Activated T-helper 2 cell treated with anti-CD3 and anti-CD28 coated beads, Interferon-gamma antibody, Interleukin-2, Interleukin-4, amounts not matched to agents 10 μg/mL and 5 μg/mL and 100 μg/mL, durations not matched to agents 14 hours and 24 hours and 36 hours (primary cell): ENCODE results near the gene TMEM45A. TPM values are rescaled to one million over a fixed set of nuclear protein-coding genes. Genes with fewer than 3 reads are reported as not detected.
A peak's percentile ranks its signal among the peaks of the same experiment; 100 is the strongest.
"Not testable (repeated sequence)": the region's sequence is repeated elsewhere in the genome, so short reads cannot be mapped to it uniquely, and the experiment has no call there.

Experiments
- DNase-seq: peaks from one replicate; pipeline ENCODE4 v3.0.0; 2021; ENCODE audit warnings: low spot score
- H3K27ac Mint-ChIP-seq: one replicate; pipeline ENCODE4 v1.8.0; 2021; ENCODE audit warnings: mixed read lengths
- H3K27me3 Mint-ChIP-seq: one replicate; pipeline ENCODE4 v1.8.0; 2021; ENCODE audit warnings: low read depth, mixed read lengths
- H3K36me3 Mint-ChIP-seq: one replicate; pipeline ENCODE4 v1.8.0; 2021; ENCODE audit warnings: low read depth, mixed read lengths
- H3K4me1 Mint-ChIP-seq: one replicate; pipeline ENCODE4 v1.8.0; 2021; ENCODE audit warnings: low read depth, mixed read lengths
- H3K4me3 Mint-ChIP-seq: one replicate; pipeline ENCODE4 v1.8.0; 2021; ENCODE audit warnings: low read depth, mild to moderate bottlenecking, moderate library complexity, mixed read lengths
- H3K9me3 Mint-ChIP-seq: one replicate; pipeline ENCODE4 v1.8.0; 2021; ENCODE audit warnings: mixed read lengths
- intact Hi-C: fragments of 100-400 bp; cut with micrococcal nuclease; formaldehyde crosslinking; loops from one replicate; pipeline ENCODE4 v1.15.1; 2023
- total RNA-seq: library from RNA; stranded (reverse); gene quantifications from 2 replicates; pipeline ENCODE4 v1.2.3, GENCODE V29; 2022

Gene TMEM45A
- total RNA-seq, 1 donor from 2014 or later, result 0.96 TPM

DNA sequence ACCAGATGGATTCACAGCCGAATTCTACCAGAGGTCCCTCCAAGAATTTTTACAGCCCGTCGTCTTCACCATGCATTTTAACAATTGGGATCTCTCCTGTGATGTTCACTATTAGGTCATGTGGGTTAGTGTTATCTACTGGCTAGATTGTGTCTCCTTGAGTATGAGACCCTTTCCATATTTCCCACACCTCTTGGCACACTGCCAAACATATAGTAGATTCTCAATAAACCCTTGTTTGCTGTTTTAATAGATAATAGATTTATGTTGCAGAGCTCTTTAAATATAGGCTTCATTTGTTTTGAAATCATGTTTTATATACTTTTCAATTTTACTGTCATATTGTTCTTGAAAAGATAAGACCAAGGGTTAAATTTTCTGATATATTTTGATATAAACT is 82.1 kb downstream of the TMEM45A start:
- no peaks in the 10 kb centered on the region for H3K36me3 Mint-ChIP-seq
- H3K27ac Mint-ChIP-seq, result no peak overlapping the region
- no peaks in the 10 kb centered on the region for H3K4me1 Mint-ChIP-seq
- DNase-seq, result no peak
- H3K4me3 Mint-ChIP-seq, result no peak overlapping the region
- no peaks in the 10 kb centered on the region for H3K9me3 Mint-ChIP-seq
- peaks cover 3% of the 10 kb centered on the region for H3K27me3 Mint-ChIP-seq
- intact Hi-C loops, result no loop called here

DNA sequence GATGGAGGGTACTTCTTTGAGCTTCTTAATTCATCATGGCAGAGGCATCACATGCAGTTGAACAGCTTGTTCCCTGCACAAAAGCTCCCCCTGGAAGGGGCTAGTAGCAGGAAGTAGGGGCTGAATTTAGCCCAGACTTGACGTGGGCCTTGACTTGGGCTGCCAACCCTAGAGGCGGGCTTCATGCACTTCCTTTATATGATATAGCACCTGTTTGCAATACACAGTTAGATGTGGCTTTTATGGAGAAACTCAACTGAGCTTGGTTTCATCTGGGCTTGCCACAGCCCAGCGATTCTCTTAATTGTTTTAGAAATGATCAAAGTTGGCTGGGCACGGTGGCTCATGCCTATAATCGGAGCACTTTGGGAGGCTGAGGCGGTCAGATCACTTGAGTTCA is 83.3 kb downstream of the TMEM45A start:
- no peaks in the 10 kb centered on the region for H3K4me1 Mint-ChIP-seq
- H3K27me3 Mint-ChIP-seq, result peaks cover 3% of the 10 kb centered on the region
- H3K4me3 Mint-ChIP-seq, result no peak overlapping the region
- no peak for DNase-seq
- no peaks in the 10 kb centered on the region for H3K36me3 Mint-ChIP-seq
- H3K27ac Mint-ChIP-seq, result no peak overlapping the region
- intact Hi-C loops, result no loop called here
- H3K9me3 Mint-ChIP-seq, result no peaks in the 10 kb centered on the region

DNA sequence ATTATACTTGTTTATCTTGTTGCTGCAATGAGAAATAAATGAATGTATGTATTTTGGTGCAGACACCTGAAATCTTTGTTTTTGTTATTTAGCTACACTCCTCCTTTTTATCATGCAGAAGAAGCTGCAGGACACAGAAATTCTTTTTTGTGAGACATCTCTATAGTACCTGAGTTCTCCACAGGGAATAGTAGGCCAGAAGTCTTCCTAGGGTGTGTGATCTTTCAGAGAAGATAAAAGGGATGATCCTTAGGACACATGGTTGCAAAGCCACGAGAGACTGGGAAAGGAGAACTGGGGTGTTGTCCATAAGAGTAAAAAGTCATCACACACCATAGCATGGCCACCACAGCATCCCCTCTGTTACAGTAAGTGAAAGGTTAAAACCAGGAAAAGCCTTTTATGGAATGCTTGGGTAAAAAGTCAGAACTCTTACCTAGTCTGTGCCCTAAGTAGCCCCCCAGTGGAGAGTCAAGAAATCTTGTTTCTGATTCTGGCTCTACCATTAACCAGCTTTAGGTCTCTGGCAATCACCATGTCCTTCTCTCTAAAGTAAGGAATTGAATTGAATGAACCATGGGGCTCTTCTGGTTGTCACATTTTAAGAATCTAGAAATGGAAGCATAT is 85.1 kb downstream of the TMEM45A start:
- Mint-ChIP-seq H3K27ac (no peak overlapping the region), H3K9me3 (no peaks in the 10 kb centered on the region), H3K4me3 (no peak overlapping the region), H3K27me3 (peaks cover 9% of the 10 kb centered on the region), H3K36me3 (no peaks in the 10 kb centered on the region), H3K4me1 (no peaks in the 10 kb centered on the region)
- no peak for DNase-seq
- intact Hi-C loops, result no loop called here

DNA sequence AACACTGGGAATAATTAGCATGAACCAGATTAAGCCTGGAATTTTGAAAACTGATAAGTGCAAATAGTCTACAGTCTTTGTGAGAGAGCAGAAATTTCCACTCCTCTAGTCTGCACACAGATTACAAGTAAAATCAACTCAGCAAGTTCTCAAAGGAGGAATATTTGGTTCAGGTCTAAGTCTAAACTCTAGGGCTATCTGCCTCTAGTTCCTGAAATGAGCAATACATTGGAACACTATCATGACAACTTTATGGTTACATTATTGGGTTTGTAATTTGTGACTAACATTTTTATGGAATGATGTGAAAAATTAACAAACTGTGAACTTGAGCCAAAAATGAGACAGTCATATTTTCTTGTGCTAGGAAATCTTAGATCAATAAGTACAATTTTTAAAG is 86.2 kb downstream of the TMEM45A start:
- no peaks in the 10 kb centered on the region for H3K9me3 Mint-ChIP-seq
- H3K4me1 Mint-ChIP-seq, result no peaks in the 10 kb centered on the region
- no peak overlapping the region for H3K27ac Mint-ChIP-seq
- no peak overlapping the region for H3K4me3 Mint-ChIP-seq
- no peak for DNase-seq
- intact Hi-C loops, result no loop called here
- H3K27me3 Mint-ChIP-seq, result peaks cover 11% of the 10 kb centered on the region
- no peaks in the 10 kb centered on the region for H3K36me3 Mint-ChIP-seq

DNA sequence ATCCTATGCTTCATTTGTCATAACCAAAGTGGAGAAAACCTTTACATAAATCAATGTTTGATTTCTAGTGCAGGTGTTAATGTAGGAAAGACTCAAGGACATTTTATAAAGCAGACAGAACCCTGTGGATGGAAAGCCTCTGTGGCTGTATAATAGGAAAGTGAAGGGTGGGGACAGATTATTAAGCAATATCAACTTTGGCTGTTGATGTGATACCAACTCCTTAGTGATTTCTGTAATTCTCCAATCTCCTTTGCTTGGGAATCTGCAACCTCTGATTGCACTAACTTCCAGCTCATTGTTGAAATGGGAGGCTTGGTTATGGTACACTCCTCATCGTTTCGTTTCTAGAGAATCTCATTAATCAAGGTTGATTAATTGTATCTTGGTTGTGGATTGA is 87.7 kb downstream of the TMEM45A start:
- H3K27ac Mint-ChIP-seq, result no peak overlapping the region
- intact Hi-C loops, result no loop called here
- no peaks in the 10 kb centered on the region for H3K36me3 Mint-ChIP-seq
- no peak for DNase-seq
- H3K4me1 Mint-ChIP-seq, result no peaks in the 10 kb centered on the region
- H3K9me3 Mint-ChIP-seq, result no peaks in the 10 kb centered on the region
- H3K4me3 Mint-ChIP-seq, result no peak overlapping the region
- peaks cover 11% of the 10 kb centered on the region for H3K27me3 Mint-ChIP-seq

DNA sequence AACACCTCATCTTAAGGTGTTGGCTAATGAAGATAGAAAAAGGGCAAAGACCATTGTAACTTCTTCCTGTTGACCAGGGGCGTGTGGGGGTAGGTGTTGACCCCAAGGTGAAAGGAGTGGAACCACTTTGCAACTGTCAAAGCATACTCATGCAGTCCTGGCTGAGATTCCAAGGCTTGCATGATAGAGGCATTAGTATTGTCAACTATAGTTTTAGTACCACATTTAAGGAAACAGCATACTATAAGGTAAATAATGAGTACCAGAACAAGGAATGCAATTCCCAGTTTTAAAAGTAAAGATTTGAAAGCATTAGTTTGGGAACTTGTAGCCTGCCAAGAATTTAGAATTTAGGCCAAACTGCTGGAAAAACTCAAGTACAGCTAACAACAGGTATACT is 89.2 kb downstream of the TMEM45A start:
- H3K4me1 Mint-ChIP-seq, result no peaks in the 10 kb centered on the region
- no peaks in the 10 kb centered on the region for H3K36me3 Mint-ChIP-seq
- intact Hi-C loops, result no loop called here
- H3K27ac Mint-ChIP-seq, result no peak overlapping the region
- peaks cover 11% of the 10 kb centered on the region for H3K27me3 Mint-ChIP-seq
- H3K4me3 Mint-ChIP-seq, result no peak overlapping the region
- no peak for DNase-seq
- no peaks in the 10 kb centered on the region for H3K9me3 Mint-ChIP-seq

DNA sequence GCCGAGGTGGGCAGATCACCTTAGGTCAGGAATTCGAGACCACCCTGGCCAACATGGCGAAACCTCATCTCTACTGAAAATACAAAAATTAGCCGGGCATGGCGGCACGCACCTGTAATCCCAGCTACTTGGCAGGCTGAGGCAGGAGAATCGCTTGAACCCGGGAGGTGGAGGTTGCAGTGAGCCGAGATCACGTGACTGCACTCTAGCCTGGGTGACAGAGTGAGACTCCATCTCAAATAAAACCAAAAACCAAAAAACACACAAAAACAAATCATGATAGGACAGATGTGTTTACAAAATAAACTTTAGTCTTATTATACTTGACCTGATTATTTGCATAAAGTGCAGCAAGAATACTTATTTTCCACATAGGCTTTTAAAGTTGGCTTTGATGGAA is 89.7 kb downstream of the TMEM45A start:
- H3K4me1 Mint-ChIP-seq, DNase-seq, intact Hi-C loops, H3K9me3 Mint-ChIP-seq, H3K27ac Mint-ChIP-seq, H3K36me3 Mint-ChIP-seq, H3K4me3 Mint-ChIP-seq: not testable (repeated sequence)
- peaks cover 11% of the 10 kb centered on the region for H3K27me3 Mint-ChIP-seq

DNA sequence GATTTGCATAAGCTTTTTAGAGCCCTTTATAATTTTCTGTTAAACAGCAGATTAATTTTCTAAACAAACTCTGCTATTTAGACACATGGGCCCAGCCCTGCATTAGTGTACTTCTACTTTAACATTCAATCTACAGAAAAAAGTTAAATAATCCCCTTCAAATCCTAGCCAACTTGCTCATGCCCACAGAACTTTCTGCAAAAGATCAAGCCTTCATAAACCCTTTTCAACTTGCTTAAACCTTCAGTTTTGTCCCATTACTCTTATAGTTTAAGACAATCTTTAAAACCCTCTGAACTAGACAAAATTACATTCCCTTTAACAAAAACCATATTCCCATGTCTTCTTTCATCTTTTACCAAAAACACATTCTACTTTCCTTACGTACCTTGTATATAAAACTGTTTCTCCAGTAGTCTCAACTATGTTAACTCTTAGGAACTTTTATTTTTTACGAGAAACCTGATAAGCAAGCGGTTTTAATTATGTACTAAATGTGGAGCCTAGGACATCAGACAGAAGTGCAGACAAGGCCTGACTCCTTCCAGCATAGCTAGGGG is 91.8 kb downstream of the TMEM45A start:
- Mint-ChIP-seq H3K4me1 (no peaks in the 10 kb centered on the region), H3K4me3 (no peak overlapping the region), H3K27me3 (peaks cover 9% of the 10 kb centered on the region), H3K27ac (no peak overlapping the region), H3K9me3 (no peaks in the 10 kb centered on the region), H3K36me3 (no peaks in the 10 kb centered on the region)
- DNase-seq, result no peak
- intact Hi-C loops, result no loop called here

DNA sequence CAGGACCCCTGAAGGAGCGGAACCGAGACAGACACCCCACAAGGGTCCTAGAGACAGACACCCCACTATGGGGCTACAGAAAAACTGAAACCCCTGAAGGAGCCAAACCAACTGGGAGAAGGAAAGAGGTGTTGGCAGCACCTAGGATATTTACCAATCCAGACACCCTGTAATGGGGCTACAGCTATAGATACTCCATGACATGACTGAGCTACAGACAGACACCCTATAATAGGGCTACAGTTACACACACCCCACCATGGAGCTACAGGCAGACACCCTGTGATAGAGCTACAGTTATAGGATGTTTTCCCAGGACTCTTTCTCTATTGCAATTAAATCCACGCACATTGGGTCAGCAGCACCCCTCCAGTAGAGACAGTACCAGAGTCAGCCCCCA is 94.4 kb downstream of the TMEM45A start:
- Mint-ChIP-seq H3K4me1 (peaks cover 6% of the 10 kb centered on the region), H3K27ac (no peak overlapping the region), H3K36me3 (no peaks in the 10 kb centered on the region), H3K9me3 (no peaks in the 10 kb centered on the region), H3K4me3 (no peak overlapping the region), H3K27me3 (peaks cover 9% of the 10 kb centered on the region)
- no peak for DNase-seq
- intact Hi-C loops, result no loop called here

DNA sequence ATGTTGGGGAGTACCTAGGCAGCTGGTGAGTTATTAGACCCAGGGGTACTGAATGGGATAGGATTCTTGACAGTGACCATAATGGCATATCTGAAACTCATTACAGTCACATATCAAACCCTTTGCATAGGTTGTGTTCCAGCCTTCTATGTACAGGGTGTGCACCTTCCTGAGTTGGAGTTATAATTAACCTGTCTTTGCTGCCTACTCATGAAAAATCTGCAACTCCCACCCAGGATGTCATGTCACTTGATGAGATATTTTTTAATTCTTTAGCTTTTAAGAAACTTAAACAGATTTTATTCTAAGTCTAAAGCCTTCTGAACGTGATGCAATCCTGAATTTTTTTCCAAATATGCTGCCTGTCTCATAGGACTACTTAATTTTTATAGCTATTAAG is 95.8 kb downstream of the TMEM45A start:
- DNase-seq, result no peak
- peaks cover 6% of the 10 kb centered on the region for H3K4me1 Mint-ChIP-seq
- H3K36me3 Mint-ChIP-seq, result no peaks in the 10 kb centered on the region
- H3K27me3 Mint-ChIP-seq, result peaks cover 3% of the 10 kb centered on the region
- no peak overlapping the region for H3K27ac Mint-ChIP-seq
- no peaks in the 10 kb centered on the region for H3K9me3 Mint-ChIP-seq
- intact Hi-C loops, result no loop called here
- H3K4me3 Mint-ChIP-seq, result no peak overlapping the region

DNA sequence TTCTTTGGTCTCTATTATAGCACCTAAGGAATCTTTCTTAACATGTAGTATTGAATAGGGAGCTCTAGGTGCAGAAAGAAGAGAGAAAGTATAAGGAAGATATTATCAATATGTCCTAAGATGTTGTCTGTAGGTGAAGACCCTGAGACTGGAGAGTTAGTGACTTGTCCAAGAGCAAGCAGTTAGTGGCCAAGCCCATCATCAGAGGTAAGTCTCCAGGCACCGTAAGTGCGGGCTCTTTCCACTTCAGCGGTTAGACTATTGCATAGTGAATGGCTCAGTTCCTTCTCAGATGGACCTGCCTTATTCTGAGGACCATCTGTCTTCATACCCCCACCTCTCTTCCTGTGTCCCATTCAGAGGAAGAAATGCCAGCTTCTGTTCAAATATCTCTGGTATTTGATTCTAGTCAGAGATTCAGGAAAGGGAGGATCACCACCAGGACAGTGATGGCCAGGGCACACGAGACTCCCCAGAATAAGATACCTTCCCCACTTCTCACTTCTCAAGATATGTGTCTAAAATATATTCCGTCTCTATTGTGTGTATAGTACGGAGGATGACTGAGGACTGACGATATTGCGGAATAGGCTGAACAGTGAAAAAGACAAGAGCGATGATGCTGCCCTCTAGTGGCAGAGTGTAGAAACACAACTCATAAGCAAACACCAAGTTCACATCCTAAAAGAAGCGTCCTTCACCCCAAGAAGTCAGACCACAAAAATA is 97.9 kb downstream of the TMEM45A start:
- DNase-seq, result peak; percentile 54
- H3K4me3 Mint-ChIP-seq, result peak overlapping the region; percentile 1
- intact Hi-C loops, result loop anchor here (1.0 to 5.0 kb wide), 3 partner anchors 127 to 758 kb away; no protein-coding TSS in a partner anchor
- H3K27ac Mint-ChIP-seq, result no peak overlapping the region
- no peaks in the 10 kb centered on the region for H3K9me3 Mint-ChIP-seq
- H3K36me3 Mint-ChIP-seq, result no peaks in the 10 kb centered on the region
- peaks cover 6% of the 10 kb centered on the region for H3K4me1 Mint-ChIP-seq
- H3K27me3 Mint-ChIP-seq, result peaks cover 7% of the 10 kb centered on the region

DNA sequence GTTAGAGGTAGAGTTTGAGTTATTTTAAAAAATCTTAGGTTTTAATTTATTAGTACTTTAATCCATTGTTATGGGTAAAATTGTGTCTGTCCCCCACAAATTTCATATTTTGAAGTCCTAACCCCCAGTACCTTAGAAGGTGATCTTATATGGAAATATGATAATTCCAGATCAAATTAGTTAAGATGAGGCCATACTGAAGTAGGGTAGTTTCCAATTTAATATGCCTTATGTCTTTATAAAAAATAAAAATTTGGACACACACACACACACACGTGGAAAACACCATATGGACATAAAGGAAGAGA is 98.4 kb downstream of the TMEM45A start:
- Mint-ChIP-seq H3K4me3 (no peak overlapping the region), H3K9me3 (no peaks in the 10 kb centered on the region), H3K4me1 (peaks cover 6% of the 10 kb centered on the region), H3K27ac (no peak overlapping the region), H3K27me3 (peaks cover 10% of the 10 kb centered on the region), H3K36me3 (no peaks in the 10 kb centered on the region)
- intact Hi-C loops, result loop anchor here (1.0 to 5.0 kb wide), 3 partner anchors 127 to 758 kb away; no protein-coding TSS in a partner anchor
- DNase-seq, result no peak

DNA sequence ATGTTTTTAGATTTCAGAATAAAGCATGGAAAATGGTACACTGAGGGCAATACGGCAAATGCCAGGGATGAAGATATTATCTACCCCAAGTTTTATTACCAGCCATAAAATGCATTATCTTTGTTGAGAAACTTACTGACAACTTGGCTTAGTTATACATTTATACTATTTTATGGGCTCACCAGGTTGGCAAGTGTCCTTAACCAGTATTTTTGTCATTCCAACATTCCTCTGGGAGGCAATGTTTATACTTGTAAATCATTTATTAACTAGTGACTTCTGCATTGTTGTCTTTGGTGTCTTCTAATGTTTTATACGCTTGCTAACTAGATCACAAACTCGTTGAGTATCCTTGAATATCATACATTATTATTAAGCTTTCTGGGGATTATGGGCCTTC is 99.0 kb downstream of the TMEM45A start:
- H3K4me3 Mint-ChIP-seq, result no peak overlapping the region
- no peaks in the 10 kb centered on the region for H3K9me3 Mint-ChIP-seq
- no peak for DNase-seq
- H3K36me3 Mint-ChIP-seq, result no peaks in the 10 kb centered on the region
- intact Hi-C loops, result loop anchor here (5.0 kb wide), 1 partner anchor 759 kb away; no protein-coding TSS in a partner anchor
- peaks cover 10% of the 10 kb centered on the region for H3K27me3 Mint-ChIP-seq
- H3K4me1 Mint-ChIP-seq, result peaks cover 6% of the 10 kb centered on the region
- no peak overlapping the region for H3K27ac Mint-ChIP-seq
